ENCODE results near the gene GPHN.
"Not testable (repeated sequence)": the region's sequence is repeated elsewhere in the genome, so short reads cannot be mapped to it uniquely, and the experiment has no call there.

Gene GPHN

GRCh38 chr14:67031920-67032774 is 524.2 kb downstream of the GPHN start:
- Histone ChIP-seq H3K4me1 (no peaks in the 10 kb centered on the region), H3K4me3 (ENCODE audit: low read depth, low read length) (no peak overlapping the region), H3K9me3 (no peaks in the 10 kb centered on the region), H3K36me3 (no peaks in the 10 kb centered on the region), H3K27me3 (no peaks in the 10 kb centered on the region)
- no peak for DNase-seq
- no peak for TF ChIP-seq CTCF (IDR thresholded peaks at IDR 0.05; ENCODE audit: low read depth, low read length)

- no peak for DNase-seq
- TF ChIP-seq CTCF (IDR thresholded peaks at IDR 0.05; ENCODE audit: low read depth, low read length), result no peak
- H3K9me3 ChIP-seq, result no peaks in the 10 kb centered on the region
- H3K4me3 ChIP-seq (ENCODE audit: low read depth, low read length), result no peak overlapping the region
- no peaks in the 10 kb centered on the region for H3K27me3 ChIP-seq
- no peaks in the 10 kb centered on the region for H3K4me1 ChIP-seq
- H3K36me3 ChIP-seq, result no peaks in the 10 kb centered on the region
These were observed 537.5 kb downstream of the GPHN start for GRCh38 chr14:67045440-67045839.

GRCh38 chr14:67050896-67051295 is 542.9 kb downstream of the GPHN start:
- no peaks in the 10 kb centered on the region; the same call in 1 of the 2 replicates for H3K36me3 ChIP-seq
- no peak overlapping the region for H3K4me3 ChIP-seq (ENCODE audit: low read depth, low read length)
- H3K9me3 ChIP-seq, result no peaks in the 10 kb centered on the region
- DNase-seq, result no peak
- no peaks in the 10 kb centered on the region for H3K27me3 ChIP-seq
- no peak for TF ChIP-seq CTCF (IDR thresholded peaks at IDR 0.05; ENCODE audit: low read depth, low read length)
- no peaks in the 10 kb centered on the region for H3K4me1 ChIP-seq

GRCh38 chr14:67056684-67057083 is 548.7 kb downstream of the GPHN start:
- no peaks in the 10 kb centered on the region for H3K4me1 ChIP-seq
- no peaks in the 10 kb centered on the region for H3K27me3 ChIP-seq
- peaks cover 3% of the 10 kb centered on the region; the same call in 1 of the 2 replicates for H3K36me3 ChIP-seq
- TF ChIP-seq CTCF (IDR thresholded peaks at IDR 0.05; ENCODE audit: low read depth, low read length), result no peak
- no peak overlapping the region for H3K4me3 ChIP-seq (ENCODE audit: low read depth, low read length)
- DNase-seq, result no peak
- no peaks in the 10 kb centered on the region for H3K9me3 ChIP-seq

GRCh38 chr14:67059596-67059995 is 551.6 kb downstream of the GPHN start:
- no peaks in the 10 kb centered on the region for H3K9me3 ChIP-seq
- DNase-seq, result no peak
- H3K36me3 ChIP-seq, result 0 out of 2 replicates have a peak, but pooled peaks cover 3% of the 10 kb centered on the region
- H3K27me3 ChIP-seq, result no peaks in the 10 kb centered on the region
- no peaks in the 10 kb centered on the region for H3K4me1 ChIP-seq
- no peak for TF ChIP-seq CTCF (IDR thresholded peaks at IDR 0.05; ENCODE audit: low read depth, low read length)
- no peak overlapping the region for H3K4me3 ChIP-seq (ENCODE audit: low read depth, low read length)

- H3K27me3 ChIP-seq, result no peaks in the 10 kb centered on the region
- no peak for DNase-seq
- H3K4me1 ChIP-seq, result no peaks in the 10 kb centered on the region
- H3K4me3 ChIP-seq (ENCODE audit: low read depth, low read length), result no peak overlapping the region
- 0 out of 2 replicates have a peak, but pooled peaks cover 3% of the 10 kb centered on the region for H3K36me3 ChIP-seq
- no peak for TF ChIP-seq CTCF (IDR thresholded peaks at IDR 0.05; ENCODE audit: low read depth, low read length)
- no peaks in the 10 kb centered on the region for H3K9me3 ChIP-seq
These were observed 552.6 kb downstream of the GPHN start for GRCh38 chr14:67060546-67060945.

GRCh38 chr14:67067070-67067814 is 559.3 kb downstream of the GPHN start:
- H3K36me3 ChIP-seq; H3K4me3 ChIP-seq (ENCODE audit: low read depth, low read length); H3K27me3 ChIP-seq; DNase-seq; H3K9me3 ChIP-seq; H3K4me1 ChIP-seq: not testable (repeated sequence)

Measured in BE2C (cell line).